Cardiac atrium fibroblast (primary cell): ENCODE measurements around the gene SPATA45. TPM values are rescaled to one million over a fixed set of nuclear protein-coding genes. Genes with fewer than 3 reads are reported as not detected.

Experiments
- total RNA-seq: library from RNA; depleted of rRNA; stranded (reverse); fragments of >200 nt; gene quantifications from 2 replicates; pipeline ENCODE4 v1.2.3, GENCODE V29; 2015

Gene SPATA45
- not detected in 2 replicates for total RNA-seq

GRCh38 chr1:212847549-212847948 is at the start of gene SPATA45:
Gene SPATA45, minus strand, starts transcription at chr1:212847649. Its CDS starts 11,500 bp downstream, at chr1:212836149.

DNA sequence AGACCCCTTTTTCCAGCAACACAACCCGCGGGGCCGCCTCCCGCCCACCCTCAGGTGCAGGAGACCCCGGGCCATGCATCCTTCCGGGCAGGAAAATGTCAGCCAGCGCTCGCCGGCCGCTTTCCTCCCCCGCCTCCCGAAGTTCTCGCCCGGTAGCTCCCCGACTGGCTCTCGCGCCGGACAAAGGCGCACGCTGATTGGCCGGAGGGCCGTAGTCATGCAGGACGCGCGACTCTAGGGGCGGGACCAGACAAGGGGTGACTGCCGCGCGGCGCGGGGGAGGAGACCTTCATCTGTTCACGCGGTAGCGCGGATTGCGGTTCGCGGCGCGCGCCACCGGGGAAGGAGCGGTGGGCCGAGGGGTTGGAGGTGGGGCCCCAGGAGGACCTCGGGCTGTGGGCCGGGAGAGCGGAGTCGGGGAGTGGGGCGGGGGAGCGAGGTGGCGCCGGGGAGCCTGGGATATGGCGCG is 10.6 kb upstream of the SPATA45 start, which contains the start of gene FLVCR1:
TSS of gene FLVCR1 (plus strand) at position 284 of the 469 bp plus-strand sequence. CDS start at position 462, 178 bp downstream.

GRCh38 chr1:212791676-212792395 is 55.6 kb downstream of the SPATA45 start, which contains the start of the genes NSL1 and TATDN3:
Gene NSL1, minus strand, starts transcription at chr1:212791777. Its CDS starts 14 bp downstream, at chr1:212791763.
Gene TATDN3, plus strand, starts transcription at chr1:212791894. Its CDS starts 28 bp downstream, at chr1:212791922.

Other genes starting within 250 kb of the SPATA45 start
- gene ATF3, start 238.9 kb downstream of the SPATA45 start, total RNA-seq = 4.0 and 6.3 TPM in 2 replicates
- not detected in 2 replicates for gene BATF3, start 147.8 kb downstream of the SPATA45 start, total RNA-seq
- 17.9 and 33.0 TPM in 2 replicates for gene NSL1, start 55.9 kb downstream of the SPATA45 start, total RNA-seq
- gene TATDN3, start 55.8 kb downstream of the SPATA45 start, total RNA-seq = 7.8 and 12.8 TPM in 2 replicates
- 7.6 and 7.8 TPM in 2 replicates for gene FLVCR1, start 10.6 kb upstream of the SPATA45 start, total RNA-seq
- gene VASH2, start 102.9 kb upstream of the SPATA45 start, total RNA-seq = 2.1 TPM in 1 of 2 replicates, not detected in the other
- gene ANGEL2, start 168.2 kb upstream of the SPATA45 start, total RNA-seq = 16.2 and 19.1 TPM in 2 replicates
- 10.8 and 13.0 TPM in 2 replicates for gene RPS6KC1, start 203.6 kb upstream of the SPATA45 start, total RNA-seq